Hepatocyte (in vitro differentiated cells): ENCODE data around the gene ETV6. TPM values are rescaled to one million over a fixed set of nuclear protein-coding genes. Genes with fewer than 3 reads are reported as not detected.

Source experiments
- DNase-seq: peaks from one replicate; pipeline ENCODE4 v3.0.0-alpha.2; 2016; ENCODE audit warnings: low spot score
- H2AFZ ChIP-seq: fragments of 200-600 bp; sonication (generic); 2 replicates; pipeline ENCODE4 v1.6.0; 2016; ENCODE audit warnings: antibody characterized with exemption, mild to moderate bottlenecking
- H3K27ac ChIP-seq: fragments of 200-600 bp; sonication (generic); 2 replicates; pipeline ENCODE4 v1.5.1; 2016; ENCODE audit warnings: mild to moderate bottlenecking
- H3K27me3 ChIP-seq: fragments of 200-600 bp; sonication (generic); 2 replicates; pipeline ENCODE4 v1.6.1; 2016
- H3K36me3 ChIP-seq: fragments of 200-600 bp; sonication (generic); replicated peaks from 2 replicates; pipeline ENCODE4 v1.5.1; 2016; ENCODE audit warnings: low read depth; ENCODE audit not compliant: insufficient read depth
- H3K4me1 ChIP-seq: fragments of 200-600 bp; sonication (generic); 2 replicates; pipeline ENCODE4 v1.5.1; 2016; ENCODE audit warnings: mild to moderate bottlenecking, moderate library complexity; ENCODE audit not compliant: insufficient read depth
- H3K4me2 ChIP-seq: fragments of 200-600 bp; sonication (generic); 2 replicates; pipeline ENCODE4 v1.6.0; 2016
- H3K4me3 ChIP-seq: fragments of 200-600 bp; sonication (generic); 2 replicates; pipeline ENCODE4 v1.5.1; 2016; ENCODE audit warnings: mild to moderate bottlenecking
- H3K79me2 ChIP-seq: fragments of 200-600 bp; sonication (generic); 2 replicates; pipeline ENCODE4 v1.6.0; 2017; ENCODE audit warnings: mild to moderate bottlenecking
- H3K9me2 ChIP-seq: fragments of 200-600 bp; sonication (generic); replicated peaks from 2 replicates; pipeline ENCODE4 v1.6.0; 2017; ENCODE audit warnings: mild to moderate bottlenecking; ENCODE audit not compliant: insufficient read depth
- H3K9me3 ChIP-seq: fragments of 200-600 bp; sonication (generic); 2 replicates; pipeline ENCODE4 v1.5.1; 2016; ENCODE audit warnings: low read depth, mild to moderate bottlenecking
- H4K20me1 ChIP-seq: fragments of 200-600 bp; sonication (generic); 2 replicates; pipeline ENCODE4 v1.6.0; 2016; ENCODE audit warnings: mild to moderate bottlenecking; ENCODE audit not compliant: insufficient read depth, poor library complexity, severe bottlenecking
- EZH2 ChIP-seq: fragments of 200-600 bp; sonication (generic); IDR thresholded peaks from 2 replicates; pipeline ENCODE4 v1.6.1; 2016; ENCODE audit warnings: antibody characterized with exemption, mild to moderate bottlenecking, borderline replicate concordance
- EZH2phosphoT487 ChIP-seq: fragments of 200-600 bp; sonication (generic); IDR thresholded peaks from one replicate; pipeline ENCODE4 v1.6.1; 2018; ENCODE audit warnings: antibody characterized with exemption, mild to moderate bottlenecking, low read depth, moderate library complexity; ENCODE audit not compliant: unreplicated experiment, severe bottlenecking
- WGBS: methylation state at CpG from one replicate; pipeline ENCODE4 v1.1.6; 2016; ENCODE audit warnings: low lambda C conversion rate; ENCODE audit errors: missing lambda C conversion rate; 5-methylcytosine and 5-hydroxymethylcytosine counted together
- polyA plus RNA-seq: library from polyadenylated mRNA; unstranded; fragments of >200 nt; fragmentation: Nextera tagmentation; extraction: Ambion mirVana; gene quantifications from 2 replicates; pipeline ENCODE4 v1.2.1, GENCODE V29; 2016
- total RNA-seq: library from RNA; depleted of rRNA; stranded (reverse); fragments of >200 nt; gene quantifications from 2 replicates; pipeline ENCODE4 v1.2.3, GENCODE V29; 2014
- TF ChIP-seq, protein P1 (sequence below): fragments of 200-600 bp; sonication (generic); IDR thresholded peaks from 2 replicates; pipeline ENCODE4 v1.5.1; 2016; ENCODE audit warnings: antibody characterized with exemption, mild to moderate bottlenecking; ENCODE audit not compliant: poor library complexity

Gene ETV6
- total and polyA plus RNA-seq, 2 experiments from 2014 or later = 8.0 to 9.7 TPM

DNA sequence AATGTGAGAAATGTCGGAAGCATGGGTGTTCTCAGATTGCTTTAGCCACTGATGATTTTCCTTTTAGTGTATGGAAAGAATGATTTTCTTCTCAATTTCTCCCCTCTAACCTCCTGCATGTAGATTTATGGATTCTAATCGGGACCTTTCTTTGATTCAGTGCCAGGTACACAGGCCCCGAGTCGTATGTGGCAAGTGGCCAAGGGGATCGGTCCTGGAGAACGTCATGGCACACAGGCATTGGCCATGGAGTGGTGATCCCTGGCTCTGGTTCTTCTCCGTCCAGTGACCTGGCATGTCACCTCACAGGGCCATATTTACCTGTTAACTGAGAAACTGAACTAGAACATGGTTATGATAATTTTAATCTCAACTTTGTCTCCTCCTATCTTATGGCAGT lies 58.1 kb downstream of the ETV6 start:
- Histone ChIP-seq H3K9me3 (no peaks in the 10 kb centered on the region), H3K4me3 (no peak overlapping the region), H3K27me3 (no peaks in the 10 kb centered on the region), H2AFZ (no peak overlapping the region), H3K4me2 (peak overlapping the region; percentile 58), H3K4me1 (peaks cover 44% of the 10 kb centered on the region), H3K79me2 (peaks cover 79% of the 10 kb centered on the region), H3K27ac (peak overlapping the region; percentile 83), H3K9me2 (no peaks in the 10 kb centered on the region), H4K20me1 (no peaks in the 10 kb centered on the region), H3K36me3 (no peaks in the 10 kb centered on the region)
- 62% methylated on average over 7 of the region's 7 CpGs for WGBS
- TF ChIP-seq, protein P1, sequence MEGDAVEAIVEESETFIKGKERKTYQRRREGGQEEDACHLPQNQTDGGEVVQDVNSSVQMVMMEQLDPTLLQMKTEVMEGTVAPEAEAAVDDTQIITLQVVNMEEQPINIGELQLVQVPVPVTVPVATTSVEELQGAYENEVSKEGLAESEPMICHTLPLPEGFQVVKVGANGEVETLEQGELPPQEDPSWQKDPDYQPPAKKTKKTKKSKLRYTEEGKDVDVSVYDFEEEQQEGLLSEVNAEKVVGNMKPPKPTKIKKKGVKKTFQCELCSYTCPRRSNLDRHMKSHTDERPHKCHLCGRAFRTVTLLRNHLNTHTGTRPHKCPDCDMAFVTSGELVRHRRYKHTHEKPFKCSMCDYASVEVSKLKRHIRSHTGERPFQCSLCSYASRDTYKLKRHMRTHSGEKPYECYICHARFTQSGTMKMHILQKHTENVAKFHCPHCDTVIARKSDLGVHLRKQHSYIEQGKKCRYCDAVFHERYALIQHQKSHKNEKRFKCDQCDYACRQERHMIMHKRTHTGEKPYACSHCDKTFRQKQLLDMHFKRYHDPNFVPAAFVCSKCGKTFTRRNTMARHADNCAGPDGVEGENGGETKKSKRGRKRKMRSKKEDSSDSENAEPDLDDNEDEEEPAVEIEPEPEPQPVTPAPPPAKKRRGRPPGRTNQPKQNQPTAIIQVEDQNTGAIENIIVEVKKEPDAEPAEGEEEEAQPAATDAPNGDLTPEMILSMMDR = no peak
- no peak for TF ChIP-seq EZH2
- TF ChIP-seq EZH2phosphoT487 = no peak
- DNase-seq = no peak

DNA sequence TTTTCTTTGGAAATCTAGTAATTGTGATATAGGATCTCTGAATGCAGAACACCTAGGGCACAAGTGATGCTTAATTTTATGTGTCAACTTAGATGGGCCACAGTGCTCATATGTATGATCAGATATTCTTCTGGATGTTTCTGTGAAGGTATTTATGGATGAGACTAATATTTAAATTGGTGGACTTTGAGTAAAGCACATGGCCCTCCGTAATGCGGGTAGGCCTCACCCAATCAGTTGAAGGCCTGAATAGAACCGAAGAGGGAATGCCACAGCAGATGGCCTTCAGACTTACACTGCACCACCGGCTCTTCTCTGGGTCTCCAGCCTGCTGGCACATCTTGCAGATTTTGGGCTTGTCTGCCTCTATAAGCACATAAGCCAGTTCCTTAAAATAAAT lies 60.0 kb downstream of the ETV6 start:
- no peaks in the 10 kb centered on the region for H3K27me3 ChIP-seq
- H3K4me2 ChIP-seq = no peak overlapping the region
- no peaks in the 10 kb centered on the region for H4K20me1 ChIP-seq
- no peaks in the 10 kb centered on the region for H3K36me3 ChIP-seq
- WGBS = 93% methylated on average over 4 of the region's 4 CpGs
- H3K4me3 ChIP-seq = no peak overlapping the region
- TF ChIP-seq, protein P1 = no peak
- peaks cover 79% of the 10 kb centered on the region for H3K79me2 ChIP-seq
- no peak for DNase-seq
- peaks cover 44% of the 10 kb centered on the region for H3K4me1 ChIP-seq
- no peaks in the 10 kb centered on the region for H3K9me3 ChIP-seq
- H3K27ac ChIP-seq = no peak overlapping the region
- H3K9me2 ChIP-seq = no peaks in the 10 kb centered on the region
- H2AFZ ChIP-seq = no peak overlapping the region

DNA sequence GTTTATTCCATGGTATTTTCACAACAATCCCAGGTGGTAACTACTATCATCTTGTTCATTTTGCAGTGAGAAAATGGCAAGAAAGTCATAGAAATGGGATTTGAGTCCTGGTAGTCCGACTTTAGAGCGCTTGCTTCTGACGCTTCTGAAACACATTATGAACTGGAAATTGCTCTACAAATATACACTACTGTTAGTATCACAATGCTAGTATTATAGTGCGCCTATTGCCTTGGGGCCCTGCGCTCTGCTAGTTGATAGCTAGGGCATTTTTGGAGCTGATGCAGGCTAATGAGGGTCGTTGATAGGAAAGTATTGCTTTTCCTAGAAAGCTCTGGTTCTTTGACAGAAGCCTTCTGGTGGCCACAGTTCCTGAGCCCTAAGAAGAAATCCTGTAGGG lies 61.0 kb downstream of the ETV6 start:
- H3K4me1 ChIP-seq = peaks cover 40% of the 10 kb centered on the region

More for the DNA sequence above, 61.0 kb downstream of the ETV6 start:
- Histone ChIP-seq H3K9me2 (no peaks in the 10 kb centered on the region), H3K36me3 (no peaks in the 10 kb centered on the region), H4K20me1 (no peaks in the 10 kb centered on the region), H2AFZ (no peak overlapping the region), H3K4me2 (no peak overlapping the region), H3K9me3 (no peaks in the 10 kb centered on the region), H3K79me2 (peaks cover 84% of the 10 kb centered on the region), H3K27me3 (no peaks in the 10 kb centered on the region), H3K27ac (no peak overlapping the region), H3K4me3 (no peak overlapping the region)
- no peak for DNase-seq
- TF ChIP-seq EZH2 (no peak), EZH2phosphoT487 (no peak)
- TF ChIP-seq, protein P1 = no peak
- WGBS = 92% methylated on average over 6 of the region's 6 CpGs
